Left ventricle myocardium inferior (tissue), 1 donor: Measurements from ENCODE around the gene LHFPL3. TPM values are rescaled to one million over a fixed set of nuclear protein-coding genes. Genes with fewer than 3 reads are reported as not detected.

Experiments
- DNase-seq: peaks from one replicate; pipeline ENCODE4 v3.0.0-alpha.2; 2020
- H3K27ac ChIP-seq: fragments of 200-600 bp; replicated peaks from 2 replicates; pipeline ENCODE4 v1.8.0; 2021
- H3K27me3 ChIP-seq: fragments of 200-600 bp; 2 replicates; pipeline ENCODE4 v1.8.0; 2021; ENCODE audit warnings: low read depth
- H3K36me3 ChIP-seq: fragments of 200-600 bp; 2 replicates; pipeline ENCODE4 v1.8.0; 2021
- H3K4me1 ChIP-seq: fragments of 200-600 bp; 2 replicates; pipeline ENCODE4 v1.8.0; 2021
- H3K4me3 ChIP-seq: fragments of 200-600 bp; 2 replicates; pipeline ENCODE4 v1.8.0; 2021; ENCODE audit warnings: mild to moderate bottlenecking, moderate library complexity
- H3K9me3 ChIP-seq: fragments of 200-600 bp; replicated peaks from 2 replicates; pipeline ENCODE4 v1.8.0; 2021
- intact Hi-C: fragments of 100-400 bp; cut with micrococcal nuclease; formaldehyde crosslinking; loops from one replicate; pipeline ENCODE4 v1.11.0; 2022
- total RNA-seq: library from RNA; stranded (reverse); fragmentation: NEBNext Ultra II Directional; extraction: Animal tissue kit (Norgen Biotek cat#: 25700); gene quantifications from one replicate; pipeline ENCODE4 v1.2.1, GENCODE V29; 2021
- TF ChIP-seq, protein P1 (sequence below): fragments of 200-600 bp; IDR thresholded peaks from 2 replicates; pipeline ENCODE4 v1.8.0; 2021; ENCODE audit warnings: antibody characterized with exemption, mild to moderate bottlenecking, borderline replicate concordance
- donor health status: DM: no; HTN: yes; CAD: no; lungs with severe emphysema.

Gene LHFPL3
- total RNA-seq, 1 donor from 2014 or later = not detected

- no peak overlapping the region for H3K4me3 ChIP-seq
- no peaks in the 10 kb centered on the region for H3K4me1 ChIP-seq
- H3K27ac ChIP-seq = no peak overlapping the region
- intact Hi-C loops = no loop called here
- no peaks in the 10 kb centered on the region for H3K36me3 ChIP-seq
- no peak for DNase-seq
- H3K27me3 ChIP-seq = no peaks in the 10 kb centered on the region
- H3K9me3 ChIP-seq = no peaks in the 10 kb centered on the region
- TF ChIP-seq, protein P1, sequence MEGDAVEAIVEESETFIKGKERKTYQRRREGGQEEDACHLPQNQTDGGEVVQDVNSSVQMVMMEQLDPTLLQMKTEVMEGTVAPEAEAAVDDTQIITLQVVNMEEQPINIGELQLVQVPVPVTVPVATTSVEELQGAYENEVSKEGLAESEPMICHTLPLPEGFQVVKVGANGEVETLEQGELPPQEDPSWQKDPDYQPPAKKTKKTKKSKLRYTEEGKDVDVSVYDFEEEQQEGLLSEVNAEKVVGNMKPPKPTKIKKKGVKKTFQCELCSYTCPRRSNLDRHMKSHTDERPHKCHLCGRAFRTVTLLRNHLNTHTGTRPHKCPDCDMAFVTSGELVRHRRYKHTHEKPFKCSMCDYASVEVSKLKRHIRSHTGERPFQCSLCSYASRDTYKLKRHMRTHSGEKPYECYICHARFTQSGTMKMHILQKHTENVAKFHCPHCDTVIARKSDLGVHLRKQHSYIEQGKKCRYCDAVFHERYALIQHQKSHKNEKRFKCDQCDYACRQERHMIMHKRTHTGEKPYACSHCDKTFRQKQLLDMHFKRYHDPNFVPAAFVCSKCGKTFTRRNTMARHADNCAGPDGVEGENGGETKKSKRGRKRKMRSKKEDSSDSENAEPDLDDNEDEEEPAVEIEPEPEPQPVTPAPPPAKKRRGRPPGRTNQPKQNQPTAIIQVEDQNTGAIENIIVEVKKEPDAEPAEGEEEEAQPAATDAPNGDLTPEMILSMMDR = no peak
Measured at GRCh38 chr7:104497379-104497967, 169.1 kb downstream of the LHFPL3 start.

DNA sequence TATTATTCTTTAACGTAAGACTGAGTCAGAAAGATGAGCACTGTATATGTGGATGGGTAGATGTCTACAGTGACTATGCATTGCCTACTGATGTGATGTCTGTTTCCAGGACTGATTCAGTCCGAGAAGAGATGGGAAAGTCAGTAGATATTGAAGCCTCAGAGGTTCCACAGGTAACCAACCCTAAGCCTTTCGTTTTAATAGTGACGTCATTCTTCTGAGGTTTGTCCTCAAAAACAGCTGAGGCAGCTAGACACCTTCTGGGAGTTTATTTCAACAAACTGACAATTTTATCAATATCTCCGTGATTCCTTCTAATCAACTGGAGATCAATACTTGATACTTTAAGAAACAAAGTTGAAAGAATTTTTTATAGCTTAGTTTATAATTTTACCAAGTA, 171.6 kb downstream of the LHFPL3 start:
- Histone ChIP-seq H3K4me1 (no peaks in the 10 kb centered on the region), H3K9me3 (no peaks in the 10 kb centered on the region), H3K27me3 (no peaks in the 10 kb centered on the region), H3K36me3 (no peaks in the 10 kb centered on the region), H3K4me3 (no peak overlapping the region), H3K27ac (no peak overlapping the region)
- DNase-seq = no peak
- intact Hi-C loops = no loop called here
- TF ChIP-seq, protein P1 = no peak

GRCh38 chr7:104509874-104510273, 181.5 kb downstream of the LHFPL3 start:
- H3K27me3 ChIP-seq = no peaks in the 10 kb centered on the region
- intact Hi-C loops = no loop called here
- DNase-seq = no peak
- no peaks in the 10 kb centered on the region for H3K4me1 ChIP-seq
- TF ChIP-seq, protein P1 = no peak
- H3K4me3 ChIP-seq = no peak overlapping the region
- H3K9me3 ChIP-seq = peaks cover 5% of the 10 kb centered on the region
- H3K27ac ChIP-seq = no peak overlapping the region
- no peaks in the 10 kb centered on the region for H3K36me3 ChIP-seq

DNA sequence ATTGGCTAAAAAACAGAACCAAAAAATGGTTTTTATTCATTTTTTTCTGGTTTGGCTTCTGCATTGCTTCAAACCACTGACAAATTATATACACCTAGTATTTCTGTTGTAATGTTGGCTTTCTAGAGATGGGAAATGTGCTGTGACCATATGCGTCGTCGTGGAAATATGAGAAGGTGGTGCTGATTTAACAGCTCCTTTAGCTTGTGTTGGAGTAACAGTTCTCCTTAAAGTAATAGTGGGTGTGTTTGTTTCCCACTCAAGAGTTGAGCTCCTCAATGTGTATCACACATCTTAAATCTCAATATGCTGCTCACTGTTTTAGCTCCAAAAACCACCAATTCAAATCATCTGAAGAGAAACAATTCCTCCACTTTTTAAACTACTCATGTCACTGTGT, 196.4 kb downstream of the LHFPL3 start:
- Histone ChIP-seq H3K4me1 (no peaks in the 10 kb centered on the region), H3K27me3 (no peaks in the 10 kb centered on the region)

GRCh38 chr7:104528142-104528541, 199.7 kb downstream of the LHFPL3 start:
- H3K27me3 ChIP-seq = no peaks in the 10 kb centered on the region
- H3K4me3 ChIP-seq = no peak overlapping the region
- intact Hi-C loops = no loop called here
- no peaks in the 10 kb centered on the region for H3K9me3 ChIP-seq
- no peak overlapping the region for H3K27ac ChIP-seq
- H3K4me1 ChIP-seq = no peaks in the 10 kb centered on the region
- no peak for DNase-seq
- no peaks in the 10 kb centered on the region for H3K36me3 ChIP-seq
- TF ChIP-seq, protein P1 = no peak

More for the DNA sequence above, 196.4 kb downstream of the LHFPL3 start:
- TF ChIP-seq, protein P1 = no peak
- intact Hi-C loops = no loop called here
- no peak for DNase-seq
- Histone ChIP-seq H3K9me3 (no peaks in the 10 kb centered on the region), H3K27ac (no peak overlapping the region), H3K4me3 (no peak overlapping the region), H3K36me3 (no peaks in the 10 kb centered on the region)

- H3K4me1 ChIP-seq = no peaks in the 10 kb centered on the region
- no peaks in the 10 kb centered on the region for H3K27me3 ChIP-seq
- no peak overlapping the region for H3K4me3 ChIP-seq
- TF ChIP-seq, protein P1 = no peak
- DNase-seq = no peak
- no peaks in the 10 kb centered on the region for H3K36me3 ChIP-seq
- H3K9me3 ChIP-seq = no peaks in the 10 kb centered on the region
- intact Hi-C loops = no loop called here
- no peak overlapping the region for H3K27ac ChIP-seq
Measured at GRCh38 chr7:104529567-104529966, 201.2 kb downstream of the LHFPL3 start.
